PFSK-1 (cell line): ENCODE measurements around the gene DPH6.

Experiments
- FOXP2 ChIP-seq: optimal IDR thresholded peaks from 2 replicates; pipeline ENCODE3; 2011; ENCODE audit warnings: borderline replicate concordance, control low read depth, inconsistent platforms; ENCODE audit not compliant: insufficient read depth; ENCODE audit errors: extremely low read length, extremely low read depth
- POLR2AphosphoS5 ChIP-seq: IDR thresholded peaks from 2 replicates; pipeline ENCODE4 v1.6.1; 2012; ENCODE audit warnings: low read depth, mild to moderate bottlenecking, control low read depth, low read length, moderate library complexity
- REST ChIP-seq, 2 experiments: IDR thresholded peaks; 2 replicates each; pipeline versions ENCODE4 v1.6.1 to v1.8.0; 2011 to 2012; ENCODE audit warnings: low read depth in 2 of 2, low read length in 2 of 2, control low read depth in 1 of 2, inconsistent platforms in 1 of 2, mild to moderate bottlenecking in 1 of 2, moderate library complexity in 1 of 2; ENCODE audit not compliant: insufficient read depth in 1 of 2
- SIN3A ChIP-seq: IDR thresholded peaks from 2 replicates; pipeline ENCODE4 v1.6.1; 2012; ENCODE audit warnings: mild to moderate bottlenecking, low read length, moderate library complexity, borderline replicate concordance; ENCODE audit not compliant: insufficient read depth
- TAF1 ChIP-seq: IDR thresholded peaks from 2 replicates; pipeline ENCODE4 v1.6.1; 2012; ENCODE audit warnings: low read length, control low read depth, borderline replicate concordance; ENCODE audit not compliant: insufficient read depth

The DPH6 gene

DNA sequence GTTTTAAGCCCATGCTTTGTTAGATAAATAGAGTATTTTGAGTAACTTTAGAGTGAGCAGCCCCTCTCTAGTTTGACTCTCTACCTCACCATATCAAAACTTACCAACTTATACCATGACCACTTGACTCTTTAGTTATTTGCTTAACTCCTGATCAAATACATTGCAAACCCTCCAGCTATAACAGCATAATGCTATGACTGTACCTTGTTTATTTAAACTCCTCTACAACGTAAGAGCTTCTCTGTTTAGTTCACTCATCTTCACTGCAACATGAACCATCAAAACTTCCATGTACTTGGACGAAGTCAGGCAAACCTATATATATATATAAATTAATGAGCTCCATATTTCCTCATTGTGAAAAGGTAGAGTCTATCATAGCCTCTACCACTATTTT, 218.2 kb downstream of the DPH6 start:
- TF ChIP-seq SIN3A: no peak
- TF ChIP-seq REST (IDR thresholded peaks at IDR 0.05; ENCODE audit: insufficient read depth in 1 of 2, low read depth in 2 of 2, low read length in 2 of 2): no peak
- no peak for TF ChIP-seq FOXP2
- TF ChIP-seq TAF1: no peak
- no peak for TF ChIP-seq POLR2AphosphoS5

DNA sequence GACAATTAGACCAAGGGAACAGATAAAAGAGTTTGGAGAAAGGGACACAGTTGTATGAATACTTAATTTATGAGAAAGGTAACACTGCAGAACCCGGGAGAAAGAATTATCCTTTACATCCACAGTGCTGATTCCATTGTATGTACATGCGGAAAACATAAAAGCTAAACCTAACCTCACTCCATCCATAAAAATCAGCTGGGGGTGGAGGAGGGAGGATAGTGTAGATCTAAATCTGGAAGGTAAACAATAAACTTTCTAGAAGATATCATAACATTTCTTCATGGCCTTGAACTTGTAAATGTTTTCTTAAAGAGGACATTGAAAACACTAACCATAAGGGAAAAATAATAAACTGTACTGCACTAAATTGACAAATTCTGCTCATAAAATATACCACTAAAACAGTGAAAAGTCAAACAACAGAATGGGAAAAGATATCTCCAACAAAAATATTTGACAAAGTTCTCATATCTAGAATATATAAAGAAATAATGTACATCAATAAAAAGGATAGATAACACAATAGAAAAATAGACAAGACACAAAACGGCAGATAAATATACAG, 220.5 kb downstream of the DPH6 start:
- TF ChIP-seq REST (IDR thresholded peaks at IDR 0.05; ENCODE audit: insufficient read depth in 1 of 2, low read depth in 2 of 2, low read length in 2 of 2): no peak

GRCh38 chr15:35323141-35323540, 222.8 kb downstream of the DPH6 start:
- TF ChIP-seq REST (IDR thresholded peaks at IDR 0.05; ENCODE audit: insufficient read depth in 1 of 2, low read depth in 2 of 2, low read length in 2 of 2) (no peak), SIN3A (no peak), POLR2AphosphoS5 (no peak), FOXP2 (no peak), TAF1 (no peak)

DNA sequence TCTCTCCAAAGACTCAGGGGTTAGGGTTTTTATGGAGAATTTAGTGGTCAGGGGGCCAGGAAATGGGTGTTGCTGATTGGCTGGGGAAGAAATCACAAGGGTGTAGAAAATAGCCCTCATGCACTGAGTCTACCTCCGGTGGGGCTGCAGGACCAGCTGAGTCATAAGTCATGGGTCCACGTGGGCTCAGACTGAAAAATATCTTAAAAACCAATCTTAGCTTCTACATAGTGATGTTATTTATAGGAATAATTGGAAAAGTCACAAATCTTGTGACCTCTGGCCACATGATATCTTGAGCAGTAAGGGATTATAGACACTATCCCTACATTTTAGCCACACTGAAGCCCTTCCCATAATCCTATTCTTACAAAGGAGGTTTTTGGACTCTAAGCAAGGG, 224.0 kb downstream of the DPH6 start:
- TF ChIP-seq FOXP2 (no peak), POLR2AphosphoS5 (no peak), REST (IDR thresholded peaks at IDR 0.05; ENCODE audit: insufficient read depth in 1 of 2, low read depth in 2 of 2, low read length in 2 of 2) (no peak), SIN3A (no peak), TAF1 (no peak)

GRCh38 chr15:35320911-35321310, 225.1 kb downstream of the DPH6 start:
- no peak for TF ChIP-seq REST (IDR thresholded peaks at IDR 0.05; ENCODE audit: insufficient read depth in 1 of 2, low read depth in 2 of 2, low read length in 2 of 2)
- TF ChIP-seq FOXP2: no peak
- no peak for TF ChIP-seq SIN3A
- no peak for TF ChIP-seq TAF1
- TF ChIP-seq POLR2AphosphoS5: no peak
